ENCODE results near the gene CHD9. TPM values are rescaled to one million over a fixed set of nuclear protein-coding genes. Genes with fewer than 3 reads are reported as not detected.

The CHD9 gene
- total and polyA plus RNA-seq, 4 donors: 6.2 to 46.6 (median 32.5) TPM

DNA sequence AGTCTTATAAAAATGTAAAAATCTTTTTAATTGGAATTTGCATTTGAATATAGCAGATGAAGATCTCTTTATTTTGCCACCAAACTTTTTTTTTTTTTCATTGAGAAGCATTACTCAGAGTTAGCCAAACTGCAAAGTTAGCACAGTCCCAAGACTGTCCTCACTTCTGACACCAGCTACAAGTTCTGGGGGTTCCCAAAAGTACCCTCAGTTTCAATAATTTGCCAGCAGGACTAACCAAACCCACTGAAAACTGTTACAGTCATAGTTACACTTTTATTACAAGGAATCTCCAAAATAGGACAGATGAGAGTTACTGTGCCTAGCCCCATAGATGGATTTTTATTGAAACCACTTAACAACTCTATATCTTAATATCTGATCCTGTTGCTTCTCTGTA, 144.1 kb downstream of the CHD9 start (continued):
- TF ChIP-seq REST (IDR thresholded peaks at IDR 0.05) (no peak), HNF4A (conservative IDR thresholded peaks at IDR 0.05) (no peak), YY1 (IDR thresholded peaks at IDR 0.05) (no peak), FOXA1 (IDR thresholded peaks at IDR 0.05) (no peak)

GRCh38 chr16:53201900-53202299, 147.1 kb downstream of the CHD9 start:
- no peak overlapping the region for H3K27ac ChIP-seq (ENCODE audit: low read depth in 1 of 2, low read length in 2 of 2)
- H3K4me1 ChIP-seq (ENCODE audit: control insufficient read depth in 4 of 4, insufficient read depth in 4 of 4, low read length in 3 of 4): peaks cover 0 to 2% (median 0%) of the 10 kb centered on the region in 4 donors
- H3K9ac ChIP-seq (ENCODE audit: low read depth in 1 of 2, low read length in 2 of 2): no peak overlapping the region
- no peaks in the 10 kb centered on the region for H3K9me3 ChIP-seq (ENCODE audit: control insufficient read depth in 4 of 4, low read length in 3 of 4)
- H3K27me3 ChIP-seq (ENCODE audit: control insufficient read depth in 4 of 4, insufficient read depth in 4 of 4, low read length in 3 of 4): no peaks in the 10 kb centered on the region
- TF ChIP-seq, protein P1, sequence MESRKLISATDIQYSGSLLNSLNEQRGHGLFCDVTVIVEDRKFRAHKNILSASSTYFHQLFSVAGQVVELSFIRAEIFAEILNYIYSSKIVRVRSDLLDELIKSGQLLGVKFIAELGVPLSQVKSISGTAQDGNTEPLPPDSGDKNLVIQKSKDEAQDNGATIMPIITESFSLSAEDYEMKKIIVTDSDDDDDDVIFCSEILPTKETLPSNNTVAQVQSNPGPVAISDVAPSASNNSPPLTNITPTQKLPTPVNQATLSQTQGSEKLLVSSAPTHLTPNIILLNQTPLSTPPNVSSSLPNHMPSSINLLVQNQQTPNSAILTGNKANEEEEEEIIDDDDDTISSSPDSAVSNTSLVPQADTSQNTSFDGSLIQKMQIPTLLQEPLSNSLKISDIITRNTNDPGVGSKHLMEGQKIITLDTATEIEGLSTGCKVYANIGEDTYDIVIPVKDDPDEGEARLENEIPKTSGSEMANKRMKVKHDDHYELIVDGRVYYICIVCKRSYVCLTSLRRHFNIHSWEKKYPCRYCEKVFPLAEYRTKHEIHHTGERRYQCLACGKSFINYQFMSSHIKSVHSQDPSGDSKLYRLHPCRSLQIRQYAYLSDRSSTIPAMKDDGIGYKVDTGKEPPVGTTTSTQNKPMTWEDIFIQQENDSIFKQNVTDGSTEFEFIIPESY (IDR thresholded peaks at IDR 0.05): no peak
- TF ChIP-seq EGR1 (IDR thresholded peaks at IDR 0.05; ENCODE audit: low read depth in 2 of 2) (no peak), RXRA (IDR thresholded peaks at IDR 0.05) (no peak), YY1 (IDR thresholded peaks at IDR 0.05) (no peak), ATF3 (IDR thresholded peaks at IDR 0.05) (no peak), GABPA (IDR thresholded peaks at IDR 0.05 in 1 of 2, conservative IDR thresholded peaks at IDR 0.05 in 1 of 2) (no peak), FOXA2 (IDR thresholded peaks at IDR 0.05) (no peak), NR2F2 (IDR thresholded peaks at IDR 0.05) (no peak), SP1 (IDR thresholded peaks at IDR 0.05) (no peak), RAD21 (IDR thresholded peaks at IDR 0.05) (no peak), HNF4A (conservative IDR thresholded peaks at IDR 0.05) (no peak), FOXA1 (IDR thresholded peaks at IDR 0.05) (no peak), HNF4G (IDR thresholded peaks at IDR 0.05) (no peak), JUND (IDR thresholded peaks at IDR 0.05) (no peak), TAF1 (conservative IDR thresholded peaks at IDR 0.05) (no peak), REST (IDR thresholded peaks at IDR 0.05) (no peak)
- TF ChIP-seq, protein P2, sequence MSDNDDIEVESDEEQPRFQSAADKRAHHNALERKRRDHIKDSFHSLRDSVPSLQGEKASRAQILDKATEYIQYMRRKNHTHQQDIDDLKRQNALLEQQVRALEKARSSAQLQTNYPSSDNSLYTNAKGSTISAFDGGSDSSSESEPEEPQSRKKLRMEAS (IDR thresholded peaks at IDR 0.05): no peak
- TF ChIP-seq, protein P3, sequence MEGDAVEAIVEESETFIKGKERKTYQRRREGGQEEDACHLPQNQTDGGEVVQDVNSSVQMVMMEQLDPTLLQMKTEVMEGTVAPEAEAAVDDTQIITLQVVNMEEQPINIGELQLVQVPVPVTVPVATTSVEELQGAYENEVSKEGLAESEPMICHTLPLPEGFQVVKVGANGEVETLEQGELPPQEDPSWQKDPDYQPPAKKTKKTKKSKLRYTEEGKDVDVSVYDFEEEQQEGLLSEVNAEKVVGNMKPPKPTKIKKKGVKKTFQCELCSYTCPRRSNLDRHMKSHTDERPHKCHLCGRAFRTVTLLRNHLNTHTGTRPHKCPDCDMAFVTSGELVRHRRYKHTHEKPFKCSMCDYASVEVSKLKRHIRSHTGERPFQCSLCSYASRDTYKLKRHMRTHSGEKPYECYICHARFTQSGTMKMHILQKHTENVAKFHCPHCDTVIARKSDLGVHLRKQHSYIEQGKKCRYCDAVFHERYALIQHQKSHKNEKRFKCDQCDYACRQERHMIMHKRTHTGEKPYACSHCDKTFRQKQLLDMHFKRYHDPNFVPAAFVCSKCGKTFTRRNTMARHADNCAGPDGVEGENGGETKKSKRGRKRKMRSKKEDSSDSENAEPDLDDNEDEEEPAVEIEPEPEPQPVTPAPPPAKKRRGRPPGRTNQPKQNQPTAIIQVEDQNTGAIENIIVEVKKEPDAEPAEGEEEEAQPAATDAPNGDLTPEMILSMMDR (IDR thresholded peaks at IDR 0.05; ENCODE audit: low read depth, low read length, missing input control): no peak
- H3K36me3 ChIP-seq (ENCODE audit: control insufficient read depth in 4 of 4, insufficient read depth in 3 of 4, low read depth in 1 of 4, low read length in 3 of 4): peaks cover 0 to 2% (median under 1%) of the 10 kb centered on the region in 4 donors
- WGBS: 62% methylated on average over 1 of the region's 1 CpG
- no peak for DNase-seq (ENCODE audit: low spot score)
- no peak overlapping the region for H3K4me3 ChIP-seq (ENCODE audit: low read depth in 1 of 3, low read length in 3 of 3)

All from liver (tissue), 9 donors.